Neural progenitor cell (in vitro differentiated cells): ENCODE results near the gene SLC5A10.
"Not testable (repeated sequence)": the region's sequence is repeated elsewhere in the genome, so short reads cannot be mapped to it uniquely, and the experiment has no call there.

Experiments used
- EZH2 ChIP-seq: fragments of 200-600 bp; sonication (generic); IDR thresholded peaks from 2 replicates; pipeline ENCODE4 v1.6.1; 2017; ENCODE audit warnings: antibody characterized with exemption, mild to moderate bottlenecking, moderate library complexity
- TF ChIP-seq, protein P1 (sequence below): fragments of 200-600 bp; sonication (generic); IDR thresholded peaks from 2 replicates; pipeline ENCODE4 v1.5.1; 2017; ENCODE audit warnings: antibody characterized with exemption, mild to moderate bottlenecking

DNA sequence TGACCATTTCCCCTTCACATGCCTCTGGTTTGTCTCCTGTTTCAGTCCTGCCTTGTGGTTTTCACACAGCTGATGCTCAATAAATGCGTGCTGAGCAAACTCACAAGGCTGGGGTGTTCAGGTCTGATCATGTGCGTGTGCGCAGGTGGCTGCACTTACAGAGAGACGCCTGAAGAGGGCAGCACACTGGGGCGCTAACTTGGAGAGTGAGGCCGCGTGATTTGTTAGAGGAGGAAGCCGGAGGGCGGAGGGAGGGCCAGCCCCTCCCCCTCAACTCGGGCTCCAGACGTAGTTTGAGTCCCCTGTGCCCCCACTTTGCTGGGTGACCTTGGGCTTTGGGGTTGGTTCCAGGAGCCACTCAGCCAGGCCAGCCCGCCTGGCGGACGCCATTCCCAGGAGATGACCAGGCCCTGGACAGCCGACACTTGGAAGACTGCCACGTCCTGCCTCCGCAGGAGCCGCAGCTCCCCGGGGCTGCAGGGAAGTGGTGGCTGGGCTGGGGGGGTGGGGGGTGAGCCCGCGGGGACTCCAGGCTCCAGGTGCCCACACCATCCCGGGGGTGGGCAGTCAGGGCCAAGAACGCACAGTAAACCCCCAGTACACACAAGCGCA lies 80.5 kb downstream of the SLC5A10 start:
- TF ChIP-seq, protein P1, sequence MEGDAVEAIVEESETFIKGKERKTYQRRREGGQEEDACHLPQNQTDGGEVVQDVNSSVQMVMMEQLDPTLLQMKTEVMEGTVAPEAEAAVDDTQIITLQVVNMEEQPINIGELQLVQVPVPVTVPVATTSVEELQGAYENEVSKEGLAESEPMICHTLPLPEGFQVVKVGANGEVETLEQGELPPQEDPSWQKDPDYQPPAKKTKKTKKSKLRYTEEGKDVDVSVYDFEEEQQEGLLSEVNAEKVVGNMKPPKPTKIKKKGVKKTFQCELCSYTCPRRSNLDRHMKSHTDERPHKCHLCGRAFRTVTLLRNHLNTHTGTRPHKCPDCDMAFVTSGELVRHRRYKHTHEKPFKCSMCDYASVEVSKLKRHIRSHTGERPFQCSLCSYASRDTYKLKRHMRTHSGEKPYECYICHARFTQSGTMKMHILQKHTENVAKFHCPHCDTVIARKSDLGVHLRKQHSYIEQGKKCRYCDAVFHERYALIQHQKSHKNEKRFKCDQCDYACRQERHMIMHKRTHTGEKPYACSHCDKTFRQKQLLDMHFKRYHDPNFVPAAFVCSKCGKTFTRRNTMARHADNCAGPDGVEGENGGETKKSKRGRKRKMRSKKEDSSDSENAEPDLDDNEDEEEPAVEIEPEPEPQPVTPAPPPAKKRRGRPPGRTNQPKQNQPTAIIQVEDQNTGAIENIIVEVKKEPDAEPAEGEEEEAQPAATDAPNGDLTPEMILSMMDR: not testable (repeated sequence)
- not testable (repeated sequence) for TF ChIP-seq EZH2
